Coronary artery (tissue), 2 donors: ENCODE results near the gene RBM47.

Experiments
- DNase-seq: peaks from one replicate; pipeline ENCODE4 v3.0.0-alpha.2; 2017; ENCODE audit warnings: low spot score
- H3K27ac ChIP-seq, 2 donors: fragments of 200-600 bp; sonication (generic); one replicate each; pipeline ENCODE4 v1.5.1; 2016 to 2019
- H3K4me3 ChIP-seq: fragments of 200-600 bp; sonication (generic); 2 replicates; pipeline ENCODE4 v1.5.1; 2016; ENCODE audit warnings: mild to moderate bottlenecking, moderate library complexity
- CTCF ChIP-seq: fragments of 200-600 bp; sonication (generic); IDR thresholded peaks from one replicate; pipeline ENCODE4 v1.5.1; 2019; ENCODE audit warnings: antibody characterized with exemption

Gene RBM47

GRCh38 chr4:40601641-40602040 is 28.0 kb downstream of the RBM47 start:
- DNase-seq: no peak
- Histone ChIP-seq H3K4me3 (no peak overlapping the region), H3K27ac (peak overlapping the region in 1 of 2 donors; percentile 17)
- no peak for TF ChIP-seq CTCF

GRCh38 chr4:40600850-40601249 is 28.8 kb downstream of the RBM47 start:
- no peak overlapping the region for H3K4me3 ChIP-seq
- no peak for TF ChIP-seq CTCF
- H3K27ac ChIP-seq: peak overlapping the region in 1 of 2 donors; percentile 48
- DNase-seq: no peak

GRCh38 chr4:40599431-40599830 is 30.2 kb downstream of the RBM47 start:
- DNase-seq: no peak
- TF ChIP-seq CTCF: no peak
- no peak overlapping the region for H3K4me3 ChIP-seq
- H3K27ac ChIP-seq: no peak overlapping the region

GRCh38 chr4:40596522-40596921 is 33.1 kb downstream of the RBM47 start:
- no peak for TF ChIP-seq CTCF
- DNase-seq: no peak
- H3K27ac ChIP-seq: no peak overlapping the region
- H3K4me3 ChIP-seq: no peak overlapping the region

GRCh38 chr4:40595981-40596380 is 33.7 kb downstream of the RBM47 start:
- Histone ChIP-seq H3K27ac (no peak overlapping the region), H3K4me3 (no peak overlapping the region)
- DNase-seq: no peak
- no peak for TF ChIP-seq CTCF

- TF ChIP-seq CTCF: no peak
- DNase-seq: no peak
- Histone ChIP-seq H3K27ac (no peak overlapping the region), H3K4me3 (no peak overlapping the region)
These were observed 35.1 kb downstream of the RBM47 start for GRCh38 chr4:40594261-40595178.

GRCh38 chr4:40592034-40592433 is 37.6 kb downstream of the RBM47 start:
- no peak for TF ChIP-seq CTCF
- Histone ChIP-seq H3K4me3 (no peak overlapping the region), H3K27ac (no peak overlapping the region)
- no peak for DNase-seq
